GM19372 (cell line): Measurements from ENCODE around the gene TNNI3.
"Not testable (repeated sequence)": the region's sequence is repeated elsewhere in the genome, so short reads cannot be mapped to it uniquely, and the experiment has no call there.

Source experiments
- ATAC-seq: cut with Tn5 transposase; IDR thresholded peaks from one replicate; pipeline ENCODE4 v1.9.1; 2021; ENCODE audit warnings: mild to moderate bottlenecking, low read depth, moderate library complexity; ENCODE audit not compliant: unreplicated experiment

TNNI3 gene

GRCh38 chr19:55157064-55157908 lies at the start of gene TNNI3:
TNNI3 (minus strand) TSS chr19:55157732; CDS start chr19:55157589, 143 bp downstream.
- no peak for ATAC-seq

GRCh38 chr19:55206664-55207500 lies 49.4 kb upstream of the TNNI3 start:
- ATAC-seq, result no peak

- not testable (repeated sequence) for ATAC-seq
These were observed 44.7 kb upstream of the TNNI3 start for GRCh38 chr19:55202199-55202598.

- no peak for ATAC-seq
These were observed 42.2 kb upstream of the TNNI3 start for GRCh38 chr19:55199620-55200204.

GRCh38 chr19:55198651-55199050 lies 41.1 kb upstream of the TNNI3 start:
- ATAC-seq, result no peak

- ATAC-seq, result no peak
These were observed 40.0 kb upstream of the TNNI3 start for GRCh38 chr19:55197528-55197927.

GRCh38 chr19:55196803-55197202 lies 39.3 kb upstream of the TNNI3 start:
- no peak for ATAC-seq

GRCh38 chr19:55193481-55193880 lies 35.9 kb upstream of the TNNI3 start:
- no peak for ATAC-seq

- ATAC-seq, result no peak
These were observed 31.9 kb upstream of the TNNI3 start for GRCh38 chr19:55189403-55189835.

- ATAC-seq, result no peak
These were observed 31.1 kb upstream of the TNNI3 start for GRCh38 chr19:55188625-55189024.

- no peak for ATAC-seq
These were observed 28.5 kb upstream of the TNNI3 start for GRCh38 chr19:55186080-55186479.

GRCh38 chr19:55181740-55182139 lies 24.2 kb upstream of the TNNI3 start:
- no peak for ATAC-seq

- no peak for ATAC-seq
These were observed 22.3 kb upstream of the TNNI3 start, which contains the start of gene SYT5 for GRCh38 chr19:55179606-55180484. SYT5 (minus strand) TSS chr19:55180289; CDS start chr19:55179041, 1,248 bp downstream.

- ATAC-seq, result peak; percentile 75
These were observed 21.5 kb upstream of the TNNI3 start for GRCh38 chr19:55178781-55179599.

- ATAC-seq, result no peak
These were observed 18.5 kb upstream of the TNNI3 start for GRCh38 chr19:55176076-55176475.

- ATAC-seq, result no peak
These were observed 17.8 kb upstream of the TNNI3 start for GRCh38 chr19:55175117-55175867.

GRCh38 chr19:55174425-55175116 lies 17.0 kb upstream of the TNNI3 start:
- ATAC-seq, result no peak
